ENCODE results near the gene PGAM2.

PGAM2 gene

GRCh38 chr7:44111761-44112160 lies 46.4 kb upstream of the PGAM2 start:
- H3K4me3 ChIP-seq (ENCODE audit: low read depth, low read length) = no peak overlapping the region
- no peak for DNase-seq (ENCODE audit: low read depth, low spot score)
- ChIA-PET POLR2A (interaction anchor here (0.6 kb wide), 1 partner anchor 87 kb away, joined by 3 read pairs; no protein-coding TSS in a partner anchor), CTCF (interaction anchor here (1.7 to 2.5 kb wide), 2 partner anchors 11 to 12 kb away, joined by 5 to 8 read pairs; no protein-coding TSS in a partner anchor)
- no peak for TF ChIP-seq CTCF (IDR thresholded peaks at IDR 0.05; ENCODE audit: insufficient read depth, low read length, missing control alignments)

DNA sequence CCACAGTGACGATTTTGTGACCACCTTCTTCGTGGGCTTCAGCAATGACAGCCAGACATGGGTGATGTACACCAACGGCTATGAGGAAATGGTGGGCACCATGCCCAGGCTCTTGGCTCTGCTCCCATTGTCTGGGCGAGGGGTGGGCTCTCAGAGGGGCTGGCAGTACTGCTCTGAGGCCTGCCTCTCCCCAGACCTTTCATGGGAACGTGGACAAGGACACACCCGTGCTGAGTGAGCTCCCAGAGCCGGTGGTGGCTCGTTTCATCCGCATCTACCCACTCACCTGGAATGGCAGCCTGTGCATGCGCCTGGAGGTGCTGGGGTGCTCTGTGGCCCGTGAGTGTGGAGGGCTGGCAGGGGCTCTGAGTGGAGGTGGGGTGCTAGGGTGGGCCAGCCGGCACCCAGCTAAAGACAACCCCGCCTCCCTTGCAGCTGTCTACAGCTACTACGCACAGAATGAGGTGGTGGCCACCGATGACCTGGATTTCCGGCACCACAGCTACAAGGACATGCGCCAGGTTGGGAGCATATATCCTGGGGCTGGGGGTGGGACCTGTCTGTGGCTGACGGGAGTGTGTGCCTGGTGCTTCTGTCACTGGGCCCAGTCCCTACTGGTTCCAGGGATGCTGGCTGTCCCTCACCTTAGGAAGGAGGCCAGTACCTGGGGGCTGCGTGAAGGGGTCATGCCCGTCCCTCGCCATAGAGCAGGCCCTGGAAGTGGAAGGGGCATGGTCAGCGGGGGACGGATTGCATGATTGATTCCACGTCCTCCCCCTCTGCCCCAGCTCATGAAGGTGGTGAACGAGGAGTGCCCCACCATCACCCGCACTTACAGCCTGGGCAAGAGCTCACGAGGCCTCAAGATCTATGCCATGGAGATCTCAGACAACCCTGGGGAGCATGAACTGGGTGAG lies 45.6 kb upstream of the PGAM2 start:
- TF ChIP-seq CTCF (IDR thresholded peaks at IDR 0.05; ENCODE audit: insufficient read depth, low read length, missing control alignments) = no peak
- DNase-seq (ENCODE audit: low read depth, low spot score) = no peak
- POLR2A ChIA-PET = interaction anchor here (1.1 to 1.2 kb wide), 2 partner anchors 12 kb away, joined by 3 read pairs; partner anchors contain the start of gene POLD2
- H3K4me3 ChIP-seq (ENCODE audit: low read depth, low read length) = no peak overlapping the region
- CTCF ChIA-PET = interaction anchor here (2.5 kb wide), 1 partner anchor 11 kb away, joined by 8 read pairs; no protein-coding TSS in a partner anchor

GRCh38 chr7:44109991-44110390 lies 44.6 kb upstream of the PGAM2 start:
- no peak overlapping the region for H3K4me3 ChIP-seq (ENCODE audit: low read depth, low read length)
- DNase-seq (ENCODE audit: low read depth, low spot score) = no peak
- CTCF ChIA-PET = interaction anchor here (1.0 to 2.5 kb wide), 2 partner anchors 10 to 28 kb away, joined by 3 to 8 read pairs; no protein-coding TSS in a partner anchor
- POLR2A ChIA-PET = interaction anchor here (1.1 to 1.2 kb wide), 2 partner anchors 11 to 13 kb away, joined by 3 read pairs; partner anchors contain the start of gene POLD2
- TF ChIP-seq CTCF (IDR thresholded peaks at IDR 0.05; ENCODE audit: insufficient read depth, low read length, missing control alignments) = no peak

- ChIA-PET POLR2A (interaction anchor here (0.7 to 1.2 kb wide), 2 partner anchors 8 to 10 kb away, joined by 3 to 4 read pairs; no protein-coding TSS in a partner anchor), CTCF (interaction anchor here (1.0 to 2.5 kb wide), 2 partner anchors 9 to 28 kb away, joined by 3 to 8 read pairs; no protein-coding TSS in a partner anchor)
- DNase-seq (ENCODE audit: low read depth, low spot score) = no peak
- TF ChIP-seq CTCF (IDR thresholded peaks at IDR 0.05; ENCODE audit: insufficient read depth, low read length, missing control alignments) = no peak
- H3K4me3 ChIP-seq (ENCODE audit: low read depth, low read length) = no peak overlapping the region
Measured at GRCh38 chr7:44108768-44109750, 43.7 kb upstream of the PGAM2 start.

DNA sequence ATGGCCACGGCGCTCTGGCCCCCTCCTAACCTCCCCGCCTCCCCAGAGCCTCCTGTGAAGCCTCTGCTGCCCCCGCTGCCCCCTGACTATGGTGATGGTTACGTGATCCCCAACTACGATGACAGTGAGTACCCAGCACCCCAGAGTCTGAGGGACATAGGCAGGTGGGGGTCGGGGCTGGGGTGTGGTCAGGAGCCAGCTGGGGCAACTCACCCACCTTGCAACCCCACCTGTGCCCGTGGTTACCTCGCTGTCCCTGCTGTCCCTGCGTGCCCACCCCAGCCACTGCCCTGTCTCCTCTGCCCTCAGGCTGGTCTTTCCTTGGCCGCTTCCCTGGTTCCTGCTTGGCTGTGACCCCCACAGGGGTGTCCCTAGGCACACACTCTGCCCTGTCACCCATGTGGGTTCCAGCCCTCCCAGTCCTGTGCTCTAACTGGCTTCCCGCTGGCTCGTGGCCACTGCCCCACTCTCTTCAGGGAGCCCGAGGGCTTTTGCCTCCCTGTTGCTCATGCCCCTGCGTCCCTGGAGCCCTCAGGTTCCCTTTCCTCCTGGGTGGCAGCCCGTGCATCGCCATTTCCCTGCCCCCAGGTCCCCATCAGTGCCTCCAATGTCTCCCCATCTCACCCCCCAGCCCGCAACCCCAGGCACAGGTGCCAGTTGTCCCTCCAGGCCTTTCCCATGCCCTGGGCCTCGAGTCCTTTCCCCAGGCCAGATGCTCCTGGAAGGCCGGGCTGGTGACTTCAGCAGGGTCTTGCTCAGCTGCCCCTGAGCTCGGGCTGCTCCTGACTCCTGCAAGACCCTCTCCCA lies 42.8 kb upstream of the PGAM2 start:
- POLR2A ChIA-PET = interaction anchor here (0.7 kb wide), 1 partner anchor 9 kb away, joined by 4 read pairs; no protein-coding TSS in a partner anchor
- DNase-seq (ENCODE audit: low read depth, low spot score) = no peak
- no peak overlapping the region for H3K4me3 ChIP-seq (ENCODE audit: low read depth, low read length)
- TF ChIP-seq CTCF (IDR thresholded peaks at IDR 0.05; ENCODE audit: insufficient read depth, low read length, missing control alignments) = no peak
- CTCF ChIA-PET = interaction anchor here (0.9 to 1.6 kb wide), 2 partner anchors 9 to 12 kb away, joined by 4 to 5 read pairs; no protein-coding TSS in a partner anchor
